HepG2 (cell line): ENCODE measurements around the gene FAM83G. TPM values are rescaled to one million over a fixed set of nuclear protein-coding genes. Genes with fewer than 3 reads are reported as not detected.
A peak's percentile ranks its signal among the peaks of the same experiment; 100 is the strongest.

ENCODE experiments used
- ARNT ChIP-seq: fragments of 450-650 bp; IDR thresholded peaks from 2 replicates; pipeline ENCODE4 v1.6.1; 2017
- DZIP1 ChIP-seq: sonication (generic); formaldehyde crosslinking; IDR thresholded peaks from 2 replicates; pipeline ENCODE4 v1.5.0; 2020; ENCODE audit warnings: mild to moderate bottlenecking, missing genetic modification reagents
- EP300 ChIP-seq, 3 experiments: sonication (generic) in 1 of 3; formaldehyde crosslinking in 1 of 3; IDR thresholded peaks; 2 replicates each; pipeline versions ENCODE4 v1.5.1 to v1.6.1; 2011 to 2020; ENCODE audit warnings: low read depth in 2 of 3, low read length in 2 of 3, borderline replicate concordance in 1 of 3, improper control_type of control experiment in 1 of 3, mild to moderate bottlenecking in 1 of 3, missing genetic modification reagents in 1 of 3, moderate library complexity in 1 of 3
- ETS1 ChIP-seq: sonication (generic); formaldehyde crosslinking; IDR thresholded peaks from 2 replicates; pipeline ENCODE4 v1.4.0; 2020; ENCODE audit warnings: missing genetic modification reagents
- HCFC1 ChIP-seq: fragments of 150-350 bp; IDR thresholded peaks from 2 replicates; pipeline ENCODE4 v1.6.1; 2014; ENCODE audit warnings: low read depth, low read length
- HDAC1 ChIP-seq: sonication (generic); formaldehyde crosslinking; IDR thresholded peaks from 2 replicates; pipeline ENCODE4 v1.5.1; 2020; ENCODE audit warnings: mild to moderate bottlenecking, missing genetic modification reagents
- HNF4G ChIP-seq, 2 experiments: sonication (generic) in 1 of 2; formaldehyde crosslinking in 1 of 2; IDR thresholded peaks; 2 replicates each; pipeline versions ENCODE4 v1.4.0 to v1.6.1; 2011 to 2020; ENCODE audit warnings: borderline replicate concordance in 2 of 2, low read depth in 2 of 2, mild to moderate bottlenecking in 2 of 2, low read length in 1 of 2, missing genetic modification reagents in 1 of 2, moderate library complexity in 1 of 2
- JUND ChIP-seq: sonication (generic); formaldehyde crosslinking; IDR thresholded peaks from 2 replicates; pipeline ENCODE4 v1.8.0; 2022; ENCODE audit warnings: mild to moderate bottlenecking, missing genetic modification reagents
- MXD1 ChIP-seq: sonication (generic); formaldehyde crosslinking; IDR thresholded peaks from 2 replicates; pipeline ENCODE4 v1.4.0; 2020; ENCODE audit warnings: mild to moderate bottlenecking, missing genetic modification reagents
- PRDM15 ChIP-seq: sonication (generic); formaldehyde crosslinking; IDR thresholded peaks from 2 replicates; pipeline ENCODE4 v1.4.0; 2020; ENCODE audit warnings: missing genetic modification reagents
- STAT5B ChIP-seq: sonication (generic); formaldehyde crosslinking; IDR thresholded peaks from 2 replicates; pipeline ENCODE4 v1.4.0; 2020; ENCODE audit warnings: missing genetic modification reagents
- TEAD3 ChIP-seq: optimal IDR thresholded peaks from 2 replicates; pipeline ENCODE3; 2016; ENCODE audit warnings: borderline replicate concordance
- ZBTB7B ChIP-seq: sonication (generic); formaldehyde crosslinking; IDR thresholded peaks from 2 replicates; pipeline ENCODE4 v1.4.0; 2020; ENCODE audit warnings: missing genetic modification reagents
- ZMYM3 ChIP-seq: sonication (generic); formaldehyde crosslinking; IDR thresholded peaks from 2 replicates; pipeline ENCODE4 v1.5.1; 2020; ENCODE audit warnings: mild to moderate bottlenecking, missing genetic modification reagents
- ZNF235 ChIP-seq: sonication (generic); formaldehyde crosslinking; IDR thresholded peaks from 2 replicates; pipeline ENCODE4 v1.8.1; 2023; ENCODE audit warnings: mild to moderate bottlenecking, missing genetic modification reagents, borderline replicate concordance
- ZNF333 ChIP-seq: sonication (generic); formaldehyde crosslinking; IDR thresholded peaks from 2 replicates; pipeline ENCODE4 v1.4.0; 2020; ENCODE audit warnings: mild to moderate bottlenecking, missing genetic modification reagents, borderline replicate concordance
- ZNF530 ChIP-seq: sonication (generic); formaldehyde crosslinking; IDR thresholded peaks from 2 replicates; pipeline ENCODE4 v1.5.0; 2020; ENCODE audit warnings: low read depth, mild to moderate bottlenecking, missing genetic modification reagents
- ZNF543 ChIP-seq: sonication (generic); formaldehyde crosslinking; IDR thresholded peaks from 2 replicates; pipeline ENCODE4 v1.4.0; 2020; ENCODE audit warnings: mild to moderate bottlenecking, missing genetic modification reagents
- ZNF547 ChIP-seq: sonication (generic); formaldehyde crosslinking; IDR thresholded peaks from 2 replicates; pipeline ENCODE4 v1.5.1; 2020; ENCODE audit warnings: mild to moderate bottlenecking, missing genetic modification reagents
- ZNF605 ChIP-seq: sonication (generic); formaldehyde crosslinking; IDR thresholded peaks from 2 replicates; pipeline ENCODE4 v1.8.0; 2022; ENCODE audit warnings: mild to moderate bottlenecking, missing genetic modification reagents
- ZNF674 ChIP-seq: sonication (generic); formaldehyde crosslinking; IDR thresholded peaks from 2 replicates; pipeline ENCODE4 v1.5.0; 2020; ENCODE audit warnings: low read depth, mild to moderate bottlenecking, missing genetic modification reagents
- polyA plus RNA-seq, 8 experiments: library from polyadenylated mRNA; depleted of rRNA in 3 of 8; stranded (reverse) in 7 of 8; unstranded in 1 of 8; fragments of >200 nt; fragmentation: Illumina TruSeq in 4 of 8; extraction: Trizol in 4 of 8; gene quantifications; 2 replicates each; pipeline versions ENCODE4 v1.2.1 to v1.2.3, GENCODE V29; 2011 to 2016; ENCODE audit warnings: low read depth in 4 of 8, missing spikeins in 1 of 8, mixed read lengths in 1 of 8; ENCODE audit not compliant: insufficient read depth in 1 of 8
- total RNA-seq, 5 experiments: library from RNA; depleted of rRNA; stranded (reverse); fragments of >200 nt; fragmentation: Illumina TruSeq; extraction: Trizol; gene quantifications; 2 replicates each; pipeline ENCODE4 v1.2.3, GENCODE V29; 2016; ENCODE audit warnings: low read depth in 1 of 5

The FAM83G gene
- total and polyA plus RNA-seq, 2 of the 13 experiments (the other 11 are each of a cell fraction or from before 2014, with no cell fraction given), result 13.7 to 18.6 TPM

GRCh38 chr17:18981642-18982424 lies 22.7 kb downstream of the FAM83G start (continued):
- TF ChIP-seq ZNF543 (CRISPR knock-in tag), result peak; percentile 88
- TF ChIP-seq ZMYM3 (CRISPR knock-in tag), result 0 out of 2 replicates have a peak, but pooled peaks have one; percentile 68
- TF ChIP-seq ETS1 (CRISPR knock-in tag), result no peak
- peak; percentile 71 for TF ChIP-seq HDAC1 (CRISPR knock-in tag)
- peak; percentile 52; the same call in 1 of the 2 replicates for TF ChIP-seq PRDM15
- TF ChIP-seq JUND (CRISPR knock-in tag), result no peak
- TF ChIP-seq ZNF547 (CRISPR knock-in tag), result no peak
- TF ChIP-seq ZNF333 (CRISPR knock-in tag), result no peak
- TF ChIP-seq ZNF235 (CRISPR knock-in tag), result no peak
- TF ChIP-seq HNF4G (IDR thresholded peaks at IDR 0.05; ENCODE audit: borderline replicate concordance, low read depth, low read length), result peak; percentile 82; the same call in 1 of the 2 replicates
- peak; percentile 79; the same call in 1 of the 2 replicates for TF ChIP-seq HNF4G (CRISPR knock-in tag; IDR thresholded peaks at IDR 0.05; ENCODE audit: borderline replicate concordance, low read depth)
- peak; percentile 32; the same call in 1 of the 2 replicates for TF ChIP-seq ZNF605
- TF ChIP-seq TEAD3 (CRISPR knock-in tag), result peak; percentile 31
- TF ChIP-seq EP300 (IDR thresholded peaks at IDR 0.05; ENCODE audit: low read depth in 2 of 2, low read length in 2 of 2), result peak in 1 of 2 experiments; percentile 51; a peak in 2 of 4 replicates
- TF ChIP-seq EP300 (CRISPR knock-in tag; IDR thresholded peaks at IDR 0.05; ENCODE audit: borderline replicate concordance), result peak; percentile 27; the same call in 1 of the 2 replicates
- TF ChIP-seq STAT5B (CRISPR knock-in tag), result no peak
- TF ChIP-seq DZIP1, result no peak
- TF ChIP-seq ZNF530, result no peak
- TF ChIP-seq ZBTB7B, result no peak
- TF ChIP-seq ZNF674 (CRISPR knock-in tag), result no peak
- peak; percentile 55 for TF ChIP-seq MXD1 (CRISPR knock-in tag)
- TF ChIP-seq HCFC1, result no peak
- TF ChIP-seq ARNT, result no peak
